ENCODE data around the gene F7. TPM values are rescaled to one million over a fixed set of nuclear protein-coding genes. Genes with fewer than 3 reads are reported as not detected.

Gene F7
- total RNA-seq, 1 donor from 2014 or later = 1.0 TPM

GRCh38 chr13:113093580-113094409 lies 11.8 kb upstream of the F7 start:
- no peak overlapping the region for H3K4me3 Mint-ChIP-seq
- H3K36me3 Mint-ChIP-seq (ENCODE audit: low read depth) = no peaks in the 10 kb centered on the region
- H3K27me3 Mint-ChIP-seq (ENCODE audit: low read depth) = peaks cover 4% of the 10 kb centered on the region
- TF ChIP-seq, protein P1, sequence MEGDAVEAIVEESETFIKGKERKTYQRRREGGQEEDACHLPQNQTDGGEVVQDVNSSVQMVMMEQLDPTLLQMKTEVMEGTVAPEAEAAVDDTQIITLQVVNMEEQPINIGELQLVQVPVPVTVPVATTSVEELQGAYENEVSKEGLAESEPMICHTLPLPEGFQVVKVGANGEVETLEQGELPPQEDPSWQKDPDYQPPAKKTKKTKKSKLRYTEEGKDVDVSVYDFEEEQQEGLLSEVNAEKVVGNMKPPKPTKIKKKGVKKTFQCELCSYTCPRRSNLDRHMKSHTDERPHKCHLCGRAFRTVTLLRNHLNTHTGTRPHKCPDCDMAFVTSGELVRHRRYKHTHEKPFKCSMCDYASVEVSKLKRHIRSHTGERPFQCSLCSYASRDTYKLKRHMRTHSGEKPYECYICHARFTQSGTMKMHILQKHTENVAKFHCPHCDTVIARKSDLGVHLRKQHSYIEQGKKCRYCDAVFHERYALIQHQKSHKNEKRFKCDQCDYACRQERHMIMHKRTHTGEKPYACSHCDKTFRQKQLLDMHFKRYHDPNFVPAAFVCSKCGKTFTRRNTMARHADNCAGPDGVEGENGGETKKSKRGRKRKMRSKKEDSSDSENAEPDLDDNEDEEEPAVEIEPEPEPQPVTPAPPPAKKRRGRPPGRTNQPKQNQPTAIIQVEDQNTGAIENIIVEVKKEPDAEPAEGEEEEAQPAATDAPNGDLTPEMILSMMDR (conservative IDR thresholded peaks at IDR 0.05) = no peak
- no peak overlapping the region for H3K27ac Mint-ChIP-seq (ENCODE audit: unreplicated experiment)
- no peak for DNase-seq (ENCODE audit: low read depth, low spot score)
- no peaks in the 10 kb centered on the region for H3K9me3 Mint-ChIP-seq
- peaks cover 11% of the 10 kb centered on the region for H3K4me1 Mint-ChIP-seq

DNA sequence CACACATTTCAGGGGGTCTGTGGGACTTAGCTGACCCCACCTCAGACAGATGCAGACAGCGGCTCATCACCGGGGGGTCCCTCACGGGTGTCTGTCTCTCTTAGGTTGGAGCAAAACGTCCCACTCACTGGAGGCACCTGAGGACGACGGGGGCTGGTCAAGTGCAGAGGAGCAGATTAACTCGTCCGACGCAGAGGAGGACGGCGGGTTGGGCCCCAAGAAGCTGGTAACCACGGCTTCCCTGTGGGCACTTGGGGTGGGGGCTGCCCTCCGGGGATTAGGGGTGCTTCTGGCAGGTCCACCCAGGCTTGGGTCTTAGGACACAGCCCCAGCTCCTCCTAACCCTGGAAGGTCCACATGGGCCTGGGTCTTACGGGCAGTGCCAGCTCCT lies 11.2 kb upstream of the F7 start:
- Mint-ChIP-seq H3K9me3 (no peaks in the 10 kb centered on the region), H3K4me3 (no peak overlapping the region), H3K4me1 (peaks cover 14% of the 10 kb centered on the region), H3K36me3 (ENCODE audit: low read depth) (no peaks in the 10 kb centered on the region), H3K27ac (ENCODE audit: unreplicated experiment) (no peak overlapping the region), H3K27me3 (ENCODE audit: low read depth) (peaks cover 4% of the 10 kb centered on the region)
- TF ChIP-seq, protein P1 (conservative IDR thresholded peaks at IDR 0.05) = no peak
- DNase-seq (ENCODE audit: low read depth, low spot score) = no peak

DNA sequence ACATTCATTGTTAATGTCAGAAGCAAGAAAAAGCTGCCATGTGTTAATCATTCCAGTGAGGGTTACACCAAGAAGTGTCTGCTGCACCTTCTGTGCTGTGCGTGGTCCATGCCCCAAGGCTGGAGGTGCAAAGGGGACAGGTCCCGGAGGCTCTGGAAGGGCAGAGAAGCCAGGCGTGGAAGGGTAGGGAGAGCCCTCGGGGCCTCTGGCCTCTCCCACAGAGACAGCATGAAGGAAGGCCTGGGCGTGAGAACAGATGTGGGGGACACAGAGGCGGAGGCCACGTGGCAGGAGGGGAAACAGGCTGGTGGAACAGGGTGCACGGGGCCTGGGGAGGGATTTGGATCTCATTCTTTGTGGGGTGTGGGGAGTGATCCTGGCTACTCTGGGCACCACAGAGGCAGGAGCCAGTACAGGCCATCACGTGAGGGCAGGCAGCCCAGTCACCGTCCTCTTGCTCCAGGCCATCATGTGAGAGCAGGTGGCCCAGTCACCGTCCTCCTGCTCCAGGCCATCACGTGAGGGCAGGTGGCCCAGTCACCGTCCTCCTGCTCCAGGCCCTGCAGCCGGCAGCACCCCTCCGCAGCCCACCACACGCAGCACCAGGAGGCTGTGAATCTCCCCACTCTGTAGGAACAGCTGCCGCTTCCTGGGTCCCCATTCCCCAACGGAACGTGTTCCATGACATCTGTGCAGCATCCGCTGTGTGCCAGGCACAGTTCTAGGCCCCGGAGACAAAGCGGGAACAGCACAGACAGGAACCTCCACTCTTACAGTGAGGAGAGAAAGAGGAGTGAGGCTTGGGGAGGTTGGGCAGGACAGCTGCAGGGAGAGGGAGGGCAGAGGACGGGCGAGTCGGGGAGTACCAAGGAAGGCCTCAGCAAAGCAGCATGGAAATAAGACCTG lies 10.2 kb upstream of the F7 start:
- H3K27ac Mint-ChIP-seq (ENCODE audit: unreplicated experiment) = peak overlapping the region; percentile 71
- peaks cover 4% of the 10 kb centered on the region for H3K27me3 Mint-ChIP-seq (ENCODE audit: low read depth)
- H3K4me3 Mint-ChIP-seq = no peak overlapping the region
- peaks cover 14% of the 10 kb centered on the region for H3K4me1 Mint-ChIP-seq
- no peak for DNase-seq (ENCODE audit: low read depth, low spot score)
- no peaks in the 10 kb centered on the region for H3K36me3 Mint-ChIP-seq (ENCODE audit: low read depth)
- TF ChIP-seq, protein P1 (conservative IDR thresholded peaks at IDR 0.05) = no peak
- no peaks in the 10 kb centered on the region for H3K9me3 Mint-ChIP-seq

- no peaks in the 10 kb centered on the region for H3K9me3 Mint-ChIP-seq
- H3K36me3 Mint-ChIP-seq (ENCODE audit: low read depth) = no peaks in the 10 kb centered on the region
- H3K4me3 Mint-ChIP-seq = no peak overlapping the region
- peak overlapping the region; percentile 71 for H3K27ac Mint-ChIP-seq (ENCODE audit: unreplicated experiment)
- DNase-seq (ENCODE audit: low read depth, low spot score) = no peak
- peaks cover 4% of the 10 kb centered on the region for H3K27me3 Mint-ChIP-seq (ENCODE audit: low read depth)
- peaks cover 14% of the 10 kb centered on the region for H3K4me1 Mint-ChIP-seq
- TF ChIP-seq, protein P1 (conservative IDR thresholded peaks at IDR 0.05) = no peak
Measured at GRCh38 chr13:113096052-113096744, 9.4 kb upstream of the F7 start.

DNA sequence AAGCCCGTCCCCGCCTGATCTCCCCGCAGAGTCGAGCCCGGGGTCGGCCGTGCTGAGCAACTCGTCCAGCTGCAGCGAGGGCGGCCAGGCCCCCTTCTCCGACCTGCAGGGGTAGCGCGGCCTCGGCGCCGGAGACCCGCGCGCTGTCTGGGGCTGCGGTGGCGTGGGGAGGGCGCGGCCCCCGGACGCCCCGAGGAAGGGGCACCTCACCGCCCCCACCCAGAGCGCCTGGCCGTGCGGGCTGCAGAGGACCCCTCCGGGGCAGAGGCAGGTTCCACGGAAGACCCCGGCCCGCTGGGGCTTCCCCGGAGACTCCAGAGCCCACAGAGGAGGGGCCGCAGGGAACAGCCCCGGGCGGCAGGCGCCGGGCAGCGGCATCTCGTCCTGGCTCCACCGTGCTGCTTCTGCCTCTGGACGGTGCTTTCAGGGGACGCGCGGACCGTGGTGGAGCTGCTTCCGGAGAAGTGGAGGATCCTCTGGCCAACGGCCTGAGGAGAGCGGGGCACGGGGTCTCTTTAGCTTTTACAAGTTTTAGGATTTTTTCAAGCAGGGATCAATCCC lies 8.8 kb upstream of the F7 start:
- H3K4me3 Mint-ChIP-seq = no peak overlapping the region
- TF ChIP-seq, protein P1 (conservative IDR thresholded peaks at IDR 0.05) = no peak
- peaks cover 14% of the 10 kb centered on the region for H3K4me1 Mint-ChIP-seq
- no peak overlapping the region for H3K27ac Mint-ChIP-seq (ENCODE audit: unreplicated experiment)
- peaks cover 4% of the 10 kb centered on the region for H3K27me3 Mint-ChIP-seq (ENCODE audit: low read depth)
- no peak for DNase-seq (ENCODE audit: low read depth, low spot score)
- H3K36me3 Mint-ChIP-seq (ENCODE audit: low read depth) = no peaks in the 10 kb centered on the region
- no peaks in the 10 kb centered on the region for H3K9me3 Mint-ChIP-seq
